Nephron progenitor cell (in vitro differentiated cells): ENCODE measurements around the gene CCDC81.
A peak's percentile ranks its signal among the peaks of the same experiment; 100 is the strongest.

ENCODE experiments used
- DNase-seq: peaks from one replicate; pipeline ENCODE4 v3.0.0; 2021
- H3K27ac Mint-ChIP-seq: 2 replicates; pipeline ENCODE4 v1.8.0; 2021; ENCODE audit warnings: mild to moderate bottlenecking, moderate library complexity, mixed read lengths
- H3K27me3 Mint-ChIP-seq: 2 replicates; pipeline ENCODE4 v1.8.0; 2021; ENCODE audit warnings: mild to moderate bottlenecking, low read depth, mixed read lengths; ENCODE audit not compliant: poor library complexity
- H3K36me3 Mint-ChIP-seq: 2 replicates; pipeline ENCODE4 v1.8.0; 2021; ENCODE audit warnings: low read depth, mixed read lengths
- H3K4me1 Mint-ChIP-seq: 2 replicates; pipeline ENCODE4 v1.8.0; 2021; ENCODE audit warnings: mixed read lengths
- H3K4me3 Mint-ChIP-seq: 2 replicates; pipeline ENCODE4 v1.8.0; 2021; ENCODE audit warnings: mild to moderate bottlenecking, moderate library complexity, mixed read lengths
- H3K9me3 Mint-ChIP-seq: 2 replicates; pipeline ENCODE4 v1.8.0; 2021; ENCODE audit warnings: mild to moderate bottlenecking, moderate library complexity, mixed read lengths
- TF ChIP-seq, protein P1 (sequence below): fragments of 200-600 bp; sonication (generic); IDR thresholded peaks from 2 replicates; pipeline ENCODE4 v1.5.0; 2021; ENCODE audit warnings: antibody characterized with exemption

Gene CCDC81

DNA sequence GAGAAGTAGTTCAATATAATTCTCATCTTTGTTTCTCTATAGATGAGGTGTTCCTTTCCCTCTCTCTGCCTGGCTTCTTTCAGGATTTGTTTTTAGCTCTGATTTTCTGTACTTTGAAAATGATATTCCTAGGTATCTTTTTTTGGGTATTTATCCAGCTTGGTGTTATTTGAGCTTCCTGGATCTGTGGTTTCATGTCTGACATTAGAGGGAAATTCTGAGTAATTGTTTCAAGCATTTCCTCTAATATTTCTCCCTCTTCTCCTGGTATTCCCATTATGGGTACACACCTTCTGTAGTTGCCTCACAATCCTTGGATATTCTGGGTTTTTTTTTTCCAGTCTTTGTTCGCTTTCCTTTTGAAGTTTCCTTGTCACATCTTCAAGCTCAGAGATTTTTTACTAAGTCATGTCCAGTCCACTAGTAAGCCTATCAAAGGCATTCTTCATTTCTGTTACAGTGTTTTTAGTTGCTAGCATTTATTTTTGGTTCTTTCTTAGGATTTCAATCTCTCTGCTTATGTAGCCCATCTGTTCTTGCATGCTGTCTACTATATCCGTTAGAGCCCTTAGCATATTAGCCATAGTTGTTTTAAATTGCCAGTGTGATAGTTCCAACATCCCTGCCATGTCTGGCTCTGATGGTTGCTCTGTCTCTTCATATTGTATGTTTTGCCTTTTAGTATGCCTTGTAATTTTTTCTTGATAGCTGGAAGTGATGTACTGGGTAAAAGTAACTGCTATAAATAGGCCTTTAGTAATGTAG, 5.8 kb downstream of the CCDC81 start:
- Mint-ChIP-seq H3K9me3 (peaks cover 16% of the 10 kb centered on the region), H3K4me3 (no peak overlapping the region), H3K4me1 (peaks cover 5% of the 10 kb centered on the region), H3K27ac (no peak overlapping the region), H3K27me3 (no peaks in the 10 kb centered on the region), H3K36me3 (peaks cover 5% of the 10 kb centered on the region)
- TF ChIP-seq, protein P1, sequence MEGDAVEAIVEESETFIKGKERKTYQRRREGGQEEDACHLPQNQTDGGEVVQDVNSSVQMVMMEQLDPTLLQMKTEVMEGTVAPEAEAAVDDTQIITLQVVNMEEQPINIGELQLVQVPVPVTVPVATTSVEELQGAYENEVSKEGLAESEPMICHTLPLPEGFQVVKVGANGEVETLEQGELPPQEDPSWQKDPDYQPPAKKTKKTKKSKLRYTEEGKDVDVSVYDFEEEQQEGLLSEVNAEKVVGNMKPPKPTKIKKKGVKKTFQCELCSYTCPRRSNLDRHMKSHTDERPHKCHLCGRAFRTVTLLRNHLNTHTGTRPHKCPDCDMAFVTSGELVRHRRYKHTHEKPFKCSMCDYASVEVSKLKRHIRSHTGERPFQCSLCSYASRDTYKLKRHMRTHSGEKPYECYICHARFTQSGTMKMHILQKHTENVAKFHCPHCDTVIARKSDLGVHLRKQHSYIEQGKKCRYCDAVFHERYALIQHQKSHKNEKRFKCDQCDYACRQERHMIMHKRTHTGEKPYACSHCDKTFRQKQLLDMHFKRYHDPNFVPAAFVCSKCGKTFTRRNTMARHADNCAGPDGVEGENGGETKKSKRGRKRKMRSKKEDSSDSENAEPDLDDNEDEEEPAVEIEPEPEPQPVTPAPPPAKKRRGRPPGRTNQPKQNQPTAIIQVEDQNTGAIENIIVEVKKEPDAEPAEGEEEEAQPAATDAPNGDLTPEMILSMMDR: no peak
- no peak for DNase-seq

DNA sequence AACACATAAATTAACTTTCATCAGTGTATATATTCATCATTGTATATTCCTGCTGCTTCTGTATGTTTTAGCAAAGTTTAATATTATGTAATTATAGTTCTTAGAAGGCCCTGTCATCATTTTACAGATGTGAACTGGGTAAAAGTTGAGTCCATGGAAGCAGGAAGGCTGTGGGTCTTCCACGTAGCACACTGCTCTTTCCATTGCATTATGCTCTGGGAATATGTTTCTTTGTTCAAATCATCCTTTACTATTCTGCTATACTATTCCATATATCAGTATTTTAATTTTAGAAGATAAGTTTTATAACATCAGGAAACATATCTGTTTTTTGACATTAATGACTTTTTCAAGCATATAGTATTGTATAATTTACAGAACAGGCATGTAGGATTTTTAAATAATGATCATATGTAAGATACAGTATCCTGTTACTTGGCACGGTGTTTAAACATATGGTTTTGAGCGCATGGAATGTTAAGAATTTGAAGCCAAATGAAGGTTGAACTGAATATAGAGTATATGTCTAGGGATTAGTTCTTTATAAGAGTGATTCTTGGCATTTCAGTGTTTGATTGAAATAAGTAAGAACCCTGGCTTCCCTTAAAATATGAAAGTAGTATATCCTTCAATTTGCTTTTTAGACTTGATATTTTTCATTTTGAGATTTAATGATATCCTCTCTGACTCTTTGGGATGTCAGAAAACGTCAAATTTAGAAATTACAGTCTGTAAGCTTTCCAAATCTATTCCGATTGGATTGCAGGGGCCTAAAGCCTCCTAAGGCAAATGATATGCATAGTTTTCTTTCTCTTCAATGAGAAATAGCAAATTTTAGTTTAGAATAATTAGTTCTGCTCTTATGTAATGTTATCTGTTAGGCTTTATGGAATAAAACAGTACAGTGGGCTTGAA, 8.6 kb downstream of the CCDC81 start:
- DNase-seq: no peak
- Mint-ChIP-seq H3K27ac (no peak overlapping the region), H3K4me1 (peaks cover 8% of the 10 kb centered on the region), H3K4me3 (no peak overlapping the region), H3K27me3 (no peaks in the 10 kb centered on the region), H3K9me3 (peaks cover under 1% of the 10 kb centered on the region), H3K36me3 (no peaks in the 10 kb centered on the region)
- TF ChIP-seq, protein P1: no peak

DNA sequence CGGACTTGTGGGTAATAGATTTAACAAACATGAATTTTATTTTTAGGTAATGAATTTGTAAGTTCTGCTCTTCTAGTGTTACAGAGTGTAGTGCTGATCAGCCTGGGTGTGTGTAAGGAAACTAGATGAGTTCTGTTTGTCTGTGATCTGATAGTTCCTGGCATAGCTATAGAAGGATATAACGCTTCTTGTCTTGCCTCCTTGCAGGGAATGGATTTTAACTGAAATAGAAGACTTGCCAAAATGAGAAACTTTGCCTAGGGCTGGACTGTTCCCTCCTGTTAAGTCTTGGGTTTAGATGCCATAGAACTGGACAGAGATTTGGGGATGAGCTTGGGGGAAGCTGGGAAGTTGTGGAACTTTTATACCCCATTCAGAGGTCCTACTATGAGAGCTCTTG, 11.6 kb downstream of the CCDC81 start:
- no peak overlapping the region for H3K4me3 Mint-ChIP-seq
- TF ChIP-seq, protein P1: no peak

DNA sequence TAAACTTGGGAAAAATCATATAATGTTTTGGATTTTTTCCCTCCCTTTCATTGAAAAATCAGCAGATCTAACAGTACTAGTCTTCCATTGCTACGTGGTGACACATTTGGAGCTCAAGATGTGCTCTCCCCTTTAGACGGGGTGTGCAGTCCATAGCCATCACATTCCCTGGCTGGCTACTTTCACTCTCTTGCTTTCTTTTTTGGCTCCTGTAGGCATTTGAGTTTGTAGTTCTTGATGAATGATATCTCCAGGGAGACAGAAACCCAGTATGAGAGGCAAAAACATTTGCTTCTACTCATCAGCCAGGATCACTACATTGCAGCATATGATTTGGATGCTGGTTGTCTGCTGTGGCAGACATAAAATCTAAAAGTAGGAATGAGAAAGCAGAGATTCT, 12.1 kb downstream of the CCDC81 start:
- TF ChIP-seq, protein P1: no peak
- peak overlapping the region; percentile 19 for H3K27ac Mint-ChIP-seq
- no peaks in the 10 kb centered on the region for H3K27me3 Mint-ChIP-seq
- H3K4me1 Mint-ChIP-seq: peaks cover 10% of the 10 kb centered on the region
- H3K4me3 Mint-ChIP-seq: no peak overlapping the region
- DNase-seq: no peak
- no peaks in the 10 kb centered on the region for H3K36me3 Mint-ChIP-seq
- H3K9me3 Mint-ChIP-seq: peaks cover 3% of the 10 kb centered on the region

More for the DNA sequence above, 11.6 kb downstream of the CCDC81 start:
- Mint-ChIP-seq H3K9me3 (peaks cover 3% of the 10 kb centered on the region), H3K4me1 (peaks cover 10% of the 10 kb centered on the region), H3K27me3 (no peaks in the 10 kb centered on the region), H3K27ac (peak overlapping the region; percentile 21), H3K36me3 (no peaks in the 10 kb centered on the region)
- DNase-seq: no peak

DNA sequence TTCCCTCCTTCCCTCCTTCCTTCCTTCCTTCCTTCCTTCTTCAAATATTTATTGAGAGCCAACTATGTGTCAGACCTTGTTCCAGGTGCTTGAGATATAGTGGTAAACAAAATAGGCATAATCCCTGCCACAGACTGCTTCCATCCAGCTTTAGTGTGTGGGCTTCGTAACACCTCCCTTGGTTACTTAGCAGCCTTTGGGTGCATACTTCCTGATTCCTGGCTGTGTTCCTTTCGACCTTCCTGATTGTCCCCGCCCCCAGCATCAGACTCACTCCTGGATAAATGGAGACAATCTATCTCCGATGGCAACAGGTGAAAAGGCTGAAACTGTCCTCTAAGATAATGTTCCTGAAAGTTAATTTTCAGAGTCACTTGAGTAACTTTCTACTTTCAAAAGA, 13.5 kb downstream of the CCDC81 start:
- Mint-ChIP-seq H3K9me3 (peaks cover 3% of the 10 kb centered on the region), H3K27me3 (no peaks in the 10 kb centered on the region), H3K36me3 (no peaks in the 10 kb centered on the region), H3K27ac (no peak overlapping the region), H3K4me3 (no peak overlapping the region), H3K4me1 (peaks cover 10% of the 10 kb centered on the region)
- no peak for DNase-seq
- TF ChIP-seq, protein P1: no peak
